B cell (primary cell): ENCODE results near the gene ZFPL1.

Experiments
- CTCF ChIP-seq: fragments of 200-600 bp; IDR thresholded peaks from one replicate; pipeline ENCODE4 v1.8.0; 2022; ENCODE audit warnings: antibody characterized with exemption, mild to moderate bottlenecking
- EZH2 ChIP-seq: IDR thresholded peaks from 2 replicates; pipeline ENCODE4 v1.6.1; 2012; ENCODE audit warnings: borderline replicate concordance, low read depth, mild to moderate bottlenecking, moderate library complexity, low read length; ENCODE audit not compliant: insufficient read depth, poor library complexity, severe bottlenecking

GRCh38 chr11:65133724-65134123, 49.7 kb downstream of the ZFPL1 start:
- TF ChIP-seq CTCF (no peak), EZH2 (no peak)
